Neuronal stem cell (in vitro differentiated cells): ENCODE data around the gene SENP6.

ENCODE experiments used
- DNase-seq: peaks from one replicate; pipeline ENCODE4 v3.0.0-alpha.2; 2013; ENCODE audit warnings: low spot score
- H2AFZ ChIP-seq: one replicate; pipeline ENCODE4 v1.6.1; 2013; ENCODE audit warnings: mild to moderate bottlenecking, low read length, inconsistent platforms
- H2AK5ac ChIP-seq: 2 replicates; pipeline ENCODE4 v1.6.1; 2013; ENCODE audit warnings: low read depth, mild to moderate bottlenecking, inconsistent platforms, low read length, moderate library complexity, mixed read lengths
- H2BK120ac ChIP-seq: 2 replicates; pipeline ENCODE4 v1.6.1; 2013; ENCODE audit warnings: low read depth, mild to moderate bottlenecking, inconsistent platforms, low read length, moderate library complexity, mixed read lengths
- H2BK12ac ChIP-seq: one replicate; pipeline ENCODE4 v1.6.1; 2013; ENCODE audit warnings: low read length, inconsistent platforms
- H2BK15ac ChIP-seq: 2 replicates; pipeline ENCODE4 v1.6.1; 2013; ENCODE audit warnings: mild to moderate bottlenecking, low read length, inconsistent platforms, mixed read lengths
- H2BK5ac ChIP-seq: one replicate; pipeline ENCODE4 v1.6.1; 2013; ENCODE audit warnings: inconsistent platforms, mild to moderate bottlenecking, low read length, moderate library complexity
- H3K14ac ChIP-seq: one replicate; pipeline ENCODE4 v1.6.1; 2013; ENCODE audit warnings: low read length, inconsistent platforms
- H3K18ac ChIP-seq: 2 replicates; pipeline ENCODE4 v1.6.1; 2013; ENCODE audit warnings: low read length, inconsistent platforms
- H3K23ac ChIP-seq: 2 replicates; pipeline ENCODE4 v1.6.1; 2013; ENCODE audit warnings: low read depth, mild to moderate bottlenecking, mixed read lengths, low read length, inconsistent platforms; ENCODE audit not compliant: poor library complexity
- H3K27ac ChIP-seq: replicated peaks from 3 replicates; pipeline ENCODE4 v1.5.1; 2013; ENCODE audit warnings: low read length, inconsistent platforms
- H3K27me3 ChIP-seq, 3 experiments: 2 replicates each; pipeline ENCODE4 v1.6.1; 2013; ENCODE audit warnings: low read length in 3 of 3, mild to moderate bottlenecking in 2 of 3, inconsistent platforms in 1 of 3, low read depth in 1 of 3, mixed read lengths in 1 of 3, moderate library complexity in 1 of 3; ENCODE audit not compliant: control insufficient read depth in 3 of 3, insufficient read depth in 3 of 3
- H3K36me3 ChIP-seq, 2 donors: replicated peaks in 1 of 2; 2 replicates each; pipeline ENCODE4 v1.6.1; 2013; ENCODE audit warnings: low read length in 2 of 2; ENCODE audit not compliant: control insufficient read depth in 2 of 2, insufficient read depth in 2 of 2
- H3K4ac ChIP-seq: 2 replicates; pipeline ENCODE4 v1.6.1; 2013; ENCODE audit warnings: inconsistent platforms, mild to moderate bottlenecking, low read length, moderate library complexity
- H3K4me1 ChIP-seq, 2 donors: 1 replicate in 1 of 2; 2 replicates in 1 of 2; pipeline ENCODE4 v1.6.1; 2013; ENCODE audit warnings: low read length in 2 of 2, low read depth in 1 of 2; ENCODE audit not compliant: control insufficient read depth in 2 of 2, insufficient read depth in 1 of 2
- H3K4me2 ChIP-seq: one replicate; pipeline ENCODE4 v1.6.1; 2013; ENCODE audit warnings: mild to moderate bottlenecking, low read length, inconsistent platforms; ENCODE audit not compliant: insufficient read depth, poor library complexity, severe bottlenecking
- H3K4me3 ChIP-seq, 2 donors: 2 replicates each; pipeline ENCODE4 v1.5.1; 2013; ENCODE audit warnings: low read length in 2 of 2, mild to moderate bottlenecking in 2 of 2, inconsistent platforms in 1 of 2, moderate library complexity in 1 of 2
- H3K79me1 ChIP-seq: one replicate; pipeline ENCODE4 v1.6.1; 2013; ENCODE audit warnings: low read depth, mild to moderate bottlenecking, inconsistent platforms, low read length, moderate library complexity
- H3K9ac ChIP-seq: one replicate; pipeline ENCODE4 v1.6.1; 2013; ENCODE audit warnings: mild to moderate bottlenecking, low read depth, low read length, inconsistent platforms; ENCODE audit not compliant: poor library complexity
- H3K9me3 ChIP-seq, 2 donors: replicated peaks in 1 of 2; 2 replicates each; pipeline versions ENCODE3 to v1.6.1; 2013; ENCODE audit warnings: low read length in 2 of 2, mild to moderate bottlenecking in 2 of 2, inconsistent platforms in 1 of 2, low read depth in 1 of 2, mixed read lengths in 1 of 2, moderate library complexity in 1 of 2; ENCODE audit not compliant: control insufficient read depth in 2 of 2, insufficient read depth in 1 of 2
- H4K8ac ChIP-seq: one replicate; pipeline ENCODE4 v1.6.1; 2013; ENCODE audit warnings: low read depth, mild to moderate bottlenecking, inconsistent platforms, low read length, moderate library complexity
- H4K91ac ChIP-seq: one replicate; pipeline ENCODE4 v1.6.1; 2013; ENCODE audit warnings: low read length, low read depth, mild to moderate bottlenecking, inconsistent platforms; ENCODE audit not compliant: poor library complexity
- WGBS, 2 donors: extraction: QIAGEN DNeasy Blood & Tissue Kit; methylation state at CpG; one replicate each; pipeline ENCODE4 v1.1.7; 2013; ENCODE audit warnings: missing lambda C conversion rate in 2 of 2, mixed read lengths in 1 of 2; ENCODE audit not compliant: insufficient read length in 2 of 2, insufficient replicate concordance in 1 of 2; ENCODE audit errors: extremely low coverage in 2 of 2; 5-methylcytosine and 5-hydroxymethylcytosine counted together

SENP6 gene

DNA sequence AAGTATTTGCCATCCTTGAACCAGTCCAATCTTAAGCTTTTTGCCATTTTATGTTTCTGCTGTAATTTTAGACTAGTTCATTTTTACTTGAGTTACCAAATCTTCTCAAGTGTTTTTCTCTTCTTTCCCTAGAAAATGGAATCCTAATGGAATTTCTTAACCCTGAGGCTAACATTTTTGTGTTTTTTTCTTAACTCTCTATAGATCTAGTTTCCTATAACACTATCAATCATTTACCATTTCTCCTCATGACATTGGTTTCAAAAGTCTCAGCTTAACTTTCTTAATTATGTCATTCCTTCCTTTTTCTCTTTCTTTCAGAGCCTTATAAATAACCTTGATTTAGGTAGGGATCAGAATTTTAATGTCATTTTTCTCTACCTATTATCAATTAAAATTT lies 54.8 kb downstream of the SENP6 start:
- no peak overlapping the region for H3K4me2 ChIP-seq
- H3K36me3 ChIP-seq, result peaks cover 9 to 99% of the 10 kb centered on the region in 2 donors
- H2AK5ac ChIP-seq, result no peak overlapping the region
- H2BK15ac ChIP-seq, result no peak overlapping the region
- no peak overlapping the region for H2AFZ ChIP-seq
- H3K18ac ChIP-seq, result no peak overlapping the region
- no peak overlapping the region for H3K4ac ChIP-seq
- no peak overlapping the region for H3K9ac ChIP-seq
- H4K91ac ChIP-seq, result no peak overlapping the region
- no peaks in the 10 kb centered on the region for H3K79me1 ChIP-seq
- no peak overlapping the region for H3K27ac ChIP-seq
- no peak overlapping the region for H4K8ac ChIP-seq
- H3K9me3 ChIP-seq, result no peaks in the 10 kb centered on the region
- H3K23ac ChIP-seq, result no peak overlapping the region
- no peaks in the 10 kb centered on the region for H3K4me1 ChIP-seq
- H2BK12ac ChIP-seq, result no peak overlapping the region
- no peak for DNase-seq
- no peak overlapping the region for H2BK120ac ChIP-seq
- H2BK5ac ChIP-seq, result no peak overlapping the region
- H3K27me3 ChIP-seq, result no peaks in the 10 kb centered on the region
- H3K14ac ChIP-seq, result no peak overlapping the region
- no peak overlapping the region for H3K4me3 ChIP-seq

DNA sequence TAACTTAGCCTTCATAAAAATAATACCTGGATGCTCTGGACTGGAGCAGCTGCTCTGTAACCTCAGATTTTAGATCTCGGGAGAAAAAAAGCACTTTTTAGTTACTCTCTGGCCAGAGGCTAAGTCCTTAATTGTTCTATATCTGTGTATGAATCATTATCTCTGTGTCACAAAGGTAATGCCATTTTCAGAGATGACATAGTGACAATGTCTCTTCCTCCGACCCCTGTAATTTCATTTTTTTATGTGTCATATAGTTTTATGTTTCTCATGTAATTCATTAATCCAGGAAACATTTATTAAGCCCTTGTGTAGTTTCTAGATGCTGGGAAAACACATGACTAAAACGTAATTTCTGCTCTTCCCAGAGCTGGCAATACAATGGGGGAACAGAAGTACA lies 55.6 kb downstream of the SENP6 start:
- Histone ChIP-seq H2AFZ (no peak overlapping the region), H3K27ac (no peak overlapping the region), H3K23ac (no peak overlapping the region), H2BK15ac (no peak overlapping the region), H3K79me1 (no peaks in the 10 kb centered on the region), H3K9me3 (no peaks in the 10 kb centered on the region), H3K36me3 (peaks cover 9 to 99% of the 10 kb centered on the region in 2 donors), H3K27me3 (no peaks in the 10 kb centered on the region), H3K4me2 (no peak overlapping the region), H3K4ac (no peak overlapping the region), H2BK12ac (no peak overlapping the region), H3K4me1 (no peaks in the 10 kb centered on the region), H4K8ac (no peak overlapping the region), H2AK5ac (no peak overlapping the region), H2BK120ac (no peak overlapping the region), H3K9ac (no peak overlapping the region), H2BK5ac (no peak overlapping the region), H4K91ac (no peak overlapping the region), H3K14ac (no peak overlapping the region), H3K18ac (no peak overlapping the region), H3K4me3 (no peak overlapping the region)
- DNase-seq, result no peak
- WGBS, 2 donors, result no CpG with 5 or more reads among the region's 3 CpGs

DNA sequence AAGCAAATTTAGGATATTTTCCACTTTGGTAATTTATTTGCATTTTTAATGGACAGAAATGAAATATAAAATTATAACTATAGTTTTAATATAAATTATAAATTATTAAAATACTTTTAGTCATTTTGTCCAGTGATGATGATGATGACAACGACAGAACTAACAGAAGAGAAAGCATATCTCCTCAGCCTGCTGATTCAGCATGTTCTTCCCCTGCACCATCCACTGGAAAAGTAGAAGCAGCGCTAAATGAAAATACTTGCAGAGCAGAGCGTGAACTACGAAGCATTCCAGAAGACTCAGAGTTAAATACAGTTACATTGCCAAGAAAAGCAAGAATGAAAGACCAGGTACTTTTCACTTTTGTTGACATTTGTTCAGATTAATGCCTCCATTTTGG lies 64.9 kb downstream of the SENP6 start:
- Histone ChIP-seq H2BK5ac (no peak overlapping the region), H3K27ac (no peak overlapping the region), H3K36me3 (peaks cover 3 to 95% of the 10 kb centered on the region in 2 donors), H3K4me2 (no peak overlapping the region), H3K23ac (no peak overlapping the region), H3K79me1 (no peaks in the 10 kb centered on the region), H3K27me3 (no peaks in the 10 kb centered on the region), H3K14ac (no peak overlapping the region), H2AK5ac (no peak overlapping the region), H4K91ac (no peak overlapping the region), H2AFZ (no peak overlapping the region), H3K18ac (no peak overlapping the region), H4K8ac (no peak overlapping the region), H2BK15ac (no peak overlapping the region), H3K4me3 (no peak overlapping the region), H3K9ac (no peak overlapping the region), H2BK12ac (no peak overlapping the region), H3K9me3 (no peaks in the 10 kb centered on the region), H2BK120ac (no peak overlapping the region), H3K4ac (no peak overlapping the region), H3K4me1 (no peaks in the 10 kb centered on the region)
- no CpG with 5 or more reads among the region's 4 CpGs for WGBS, 2 donors
- DNase-seq, result no peak

- no peak overlapping the region for H3K4me2 ChIP-seq
- no peak overlapping the region for H3K9ac ChIP-seq
- H3K9me3 ChIP-seq, result no peaks in the 10 kb centered on the region
- H2BK15ac ChIP-seq, result no peak overlapping the region
- H4K8ac ChIP-seq, result no peak overlapping the region
- DNase-seq, result no peak
- no peak overlapping the region for H3K27ac ChIP-seq
- no peak overlapping the region for H2BK5ac ChIP-seq
- no peaks in the 10 kb centered on the region for H3K79me1 ChIP-seq
- H3K4me3 ChIP-seq, result no peak overlapping the region
- no peak overlapping the region for H2AFZ ChIP-seq
- H3K36me3 ChIP-seq, result peaks cover 5 to 97% of the 10 kb centered on the region in 2 donors
- no peak overlapping the region for H3K14ac ChIP-seq
- no peak overlapping the region for H2BK120ac ChIP-seq
- no peak overlapping the region for H4K91ac ChIP-seq
- H3K18ac ChIP-seq, result no peak overlapping the region
- no peak overlapping the region for H2AK5ac ChIP-seq
- no peaks in the 10 kb centered on the region for H3K4me1 ChIP-seq
- no peak overlapping the region for H2BK12ac ChIP-seq
- no peak overlapping the region for H3K4ac ChIP-seq
- WGBS, 2 donors, result no CpG with 5 or more reads among the region's 8 CpGs
- no peaks in the 10 kb centered on the region for H3K27me3 ChIP-seq
- H3K23ac ChIP-seq, result no peak overlapping the region
Observed at GRCh38 chr6:75673884-75674283, 72.2 kb downstream of the SENP6 start.
